Suppressor macrophage treated with lipopolysaccharide for 1 hour (primary cell): ENCODE measurements around the gene ADAMTS20.
"Not testable (repeated sequence)": the region's sequence is repeated elsewhere in the genome, so short reads cannot be mapped to it uniquely, and the experiment has no call there.

Experiments used
- DNase-seq, 3 donors: peaks; one replicate each; pipeline ENCODE4 v3.0.0-alpha.2; 2020 to 2022

Gene ADAMTS20

GRCh38 chr12:43462741-43463140, 89.3 kb downstream of the ADAMTS20 start:
- DNase-seq: no peak

GRCh38 chr12:43462080-43462479, 89.9 kb downstream of the ADAMTS20 start:
- no peak for DNase-seq

GRCh38 chr12:43459285-43459684, 92.7 kb downstream of the ADAMTS20 start:
- DNase-seq: no peak

- no peak for DNase-seq
Measured at GRCh38 chr12:43453761-43454160, 98.2 kb downstream of the ADAMTS20 start.

- DNase-seq: peak; percentile 58 to 75 (median 68)
Measured at GRCh38 chr12:43444940-43445564, 107.0 kb downstream of the ADAMTS20 start.

- DNase-seq: no peak
Measured at GRCh38 chr12:43436597-43436996, 115.4 kb downstream of the ADAMTS20 start.

- DNase-seq: no peak
Measured at GRCh38 chr12:43434614-43435013, 117.4 kb downstream of the ADAMTS20 start.

GRCh38 chr12:43428088-43428600, 123.9 kb downstream of the ADAMTS20 start:
- no peak for DNase-seq

GRCh38 chr12:43425361-43425760, 126.6 kb downstream of the ADAMTS20 start:
- DNase-seq: no peak

- no peak for DNase-seq
Measured at GRCh38 chr12:43416981-43417380, 135.0 kb downstream of the ADAMTS20 start.

GRCh38 chr12:43407816-43408645, 144.0 kb downstream of the ADAMTS20 start:
- DNase-seq: peak; percentile 3 to 60 (median 35)

- DNase-seq: no peak
Measured at GRCh38 chr12:43406801-43407200, 145.2 kb downstream of the ADAMTS20 start.

GRCh38 chr12:43402436-43402835, 149.6 kb downstream of the ADAMTS20 start:
- DNase-seq: no peak

GRCh38 chr12:43401096-43401495, 150.9 kb downstream of the ADAMTS20 start:
- no peak for DNase-seq

- DNase-seq: no peak
Measured at GRCh38 chr12:43396671-43397070, 155.3 kb downstream of the ADAMTS20 start.

- no peak for DNase-seq
Measured at GRCh38 chr12:43392116-43392515, 159.9 kb downstream of the ADAMTS20 start.

- no peak for DNase-seq
Measured at GRCh38 chr12:43381879-43382278, 170.1 kb downstream of the ADAMTS20 start.

- DNase-seq: no peak
Measured at GRCh38 chr12:43378448-43378847, 173.6 kb downstream of the ADAMTS20 start.

- peak in 1 of 3 donors; percentile 11 for DNase-seq
Measured at GRCh38 chr12:43370263-43370662, 181.7 kb downstream of the ADAMTS20 start.

GRCh38 chr12:43362910-43363694, 188.9 kb downstream of the ADAMTS20 start:
- no peak for DNase-seq

GRCh38 chr12:43361031-43361710, 190.8 kb downstream of the ADAMTS20 start:
- no peak for DNase-seq

- not testable (repeated sequence) for DNase-seq
Measured at GRCh38 chr12:43360001-43360400, 192.0 kb downstream of the ADAMTS20 start.

GRCh38 chr12:43357141-43357540, 194.9 kb downstream of the ADAMTS20 start:
- peak in 1 of 3 donors; percentile 3 for DNase-seq
